HCT116 (cell line): ENCODE data around the gene SF3A2. TPM values are rescaled to one million over a fixed set of nuclear protein-coding genes. Genes with fewer than 3 reads are reported as not detected.

Experiments
- ATAC-seq: fragments of 200-7000 bp; cut with Tn5 transposase; 2 replicates; pipeline ENCODE4 v1.9.1; 2020; ENCODE audit warnings: mild to moderate bottlenecking, moderate library complexity
- BruUV-seq: library from RNA; stranded (reverse); fragments of 400-500 nt; replicated peaks from 2 replicates; lab custom pipeline; 2021; lab: Mats Ljungman, UMichigan
- CTCF ChIA-PET: fragments of 300-600 bp; sonication (Branson Sonifier 250); formaldehyde crosslinking; loops from one replicate; lab custom pipeline; 2021; ENCODE audit warnings: antibody characterized with exemption; lab: Charles Lee
- POLR2A ChIA-PET: fragments of 300-600, 350-600 bp; sonication (Branson Sonifier 250); formaldehyde crosslinking; loops from one replicate; lab custom pipeline; 2021; ENCODE audit warnings: antibody characterized with exemption; lab: Charles Lee
- RAD21 ChIA-PET, 2 experiments: fragments of 300-600 bp; sonication (Branson Sonifier 250); formaldehyde crosslinking; loops; one replicate each; lab custom pipeline; 2023; ENCODE audit warnings: low total read pairs in 2 of 2; ENCODE audit not compliant: uncharacterized antibody in 2 of 2, unreplicated experiment in 2 of 2, low non-redundant PET in 1 of 2; lab: Charles Lee
- DNase-seq: peaks from one replicate; pipeline ENCODE4 v3.0.0-alpha.2; 2010; ENCODE audit warnings: low read depth, low spot score
- H2AFZ ChIP-seq: fragments of 200-600 bp; shearing (Covaris generic), sonication (generic); 2 replicates; pipeline ENCODE4 v1.6.1; 2017; ENCODE audit warnings: low read depth, mixed run types, mixed read lengths, antibody characterized with exemption, low read length; ENCODE audit not compliant: poor library complexity, severe bottlenecking
- H3K27ac ChIP-seq: 2 replicates; pipeline ENCODE4 v1.5.1; 2012; ENCODE audit warnings: low read depth, low read length
- H3K27me3 ChIP-seq: fragments of 200-600 bp; sonication (generic); 2 replicates; pipeline ENCODE4 v1.6.1; 2016; ENCODE audit warnings: mixed run types, low read length, mixed read lengths; ENCODE audit not compliant: insufficient read depth
- H3K36me3 ChIP-seq, 2 experiments: fragments of 200-500 bp in 1 of 2; fragments of 200-600 bp in 1 of 2; sonication (Bioruptor generic) in 1 of 2; sonication (generic) in 1 of 2; 2 replicates each; pipeline versions ENCODE4 v1.5.1 to v1.6.1; 2014 to 2016; ENCODE audit warnings: low read length in 2 of 2, inconsistent platforms in 1 of 2, mixed read lengths in 1 of 2, mixed run types in 1 of 2; ENCODE audit not compliant: insufficient read depth in 2 of 2, control insufficient read depth in 1 of 2
- H3K4me1 ChIP-seq, 2 experiments: fragments of 200-600 bp in 1 of 2; sonication (generic) in 1 of 2; 2 replicates each; pipeline versions ENCODE4 v1.5.1 to v1.6.1; 2012 to 2017; ENCODE audit warnings: low read length in 2 of 2, inconsistent platforms in 1 of 2, mild to moderate bottlenecking in 1 of 2, mixed read lengths in 1 of 2, mixed run types in 1 of 2, moderate library complexity in 1 of 2; ENCODE audit not compliant: insufficient read depth in 2 of 2, control insufficient read depth in 1 of 2
- H3K4me2 ChIP-seq: fragments of 200-600 bp; sonication (generic); 2 replicates; pipeline ENCODE4 v1.6.1; 2017; ENCODE audit warnings: mixed run types, low read length, mixed read lengths
- H3K4me3 ChIP-seq, 2 experiments: fragments of 200-600 bp in 1 of 2; sonication (generic) in 1 of 2; replicated peaks in 1 of 2; 2 replicates each; pipeline ENCODE4 v1.5.1; 2011 to 2016; ENCODE audit warnings: low read length in 2 of 2, control low read depth in 1 of 2, low read depth in 1 of 2, mild to moderate bottlenecking in 1 of 2, mixed read lengths in 1 of 2, mixed run types in 1 of 2
- H3K79me2 ChIP-seq: fragments of 200-600 bp; sonication (generic); 2 replicates; pipeline ENCODE4 v1.6.1; 2017; ENCODE audit warnings: mild to moderate bottlenecking, mixed run types, low read length, moderate library complexity, mixed read lengths; ENCODE audit not compliant: insufficient read depth
- H3K9ac ChIP-seq: fragments of 200-600 bp; sonication (generic); 2 replicates; pipeline ENCODE4 v1.6.1; 2016; ENCODE audit warnings: low read length, mixed read lengths
- H3K9me2 ChIP-seq: fragments of 200-600 bp; sonication (generic), shearing (Covaris generic); 2 replicates; pipeline ENCODE4 v1.6.1; 2017; ENCODE audit warnings: mixed run types, mild to moderate bottlenecking, moderate library complexity; ENCODE audit not compliant: insufficient read depth
- H3K9me3 ChIP-seq, 2 experiments: fragments of 200-500 bp in 1 of 2; fragments of 200-600 bp in 1 of 2; sonication (Bioruptor generic) in 1 of 2; sonication (generic) in 1 of 2; 2 replicates each; pipeline ENCODE4 v1.6.1; 2014 to 2017; ENCODE audit warnings: low read length in 2 of 2, mixed read lengths in 2 of 2, inconsistent platforms in 1 of 2, low read depth in 1 of 2, mild to moderate bottlenecking in 1 of 2, mixed run types in 1 of 2, moderate library complexity in 1 of 2; ENCODE audit not compliant: control insufficient read depth in 1 of 2, insufficient read depth in 1 of 2
- H4K20me1 ChIP-seq: fragments of 200-600 bp; sonication (generic), shearing (Covaris generic); 2 replicates; pipeline ENCODE4 v1.6.1; 2017; ENCODE audit warnings: mixed run types, mild to moderate bottlenecking, moderate library complexity; ENCODE audit not compliant: insufficient read depth
- ATF3 ChIP-seq: IDR thresholded peaks from 2 replicates; pipeline ENCODE4 v1.6.1; 2012
- CEBPB ChIP-seq: IDR thresholded peaks from 2 replicates; pipeline ENCODE4 v1.6.1; 2012; ENCODE audit warnings: low read depth
- ELF1 ChIP-seq: IDR thresholded peaks from 2 replicates; pipeline ENCODE4 v1.6.1; 2012; ENCODE audit warnings: low read depth, borderline replicate concordance
- EZH2 ChIP-seq: fragments of 200-600 bp; sonication (generic); IDR thresholded peaks from 2 replicates; pipeline ENCODE4 v1.6.1; 2017; ENCODE audit warnings: antibody characterized with exemption, mixed run types
- JUND ChIP-seq: IDR thresholded peaks from 2 replicates; pipeline ENCODE4 v1.6.1; 2012
- MAX ChIP-seq: IDR thresholded peaks from 2 replicates; pipeline ENCODE4 v1.6.1; 2012
- POLR2A ChIP-seq: IDR thresholded peaks from 2 replicates; pipeline ENCODE4 v1.7.0; 2011; ENCODE audit warnings: borderline replicate concordance; ENCODE audit not compliant: insufficient read depth, insufficient read length; ENCODE audit errors: extremely low read depth
- RAD21 ChIP-seq: IDR thresholded peaks from 2 replicates; pipeline ENCODE4 v1.6.1; 2012; ENCODE audit warnings: low read depth, mild to moderate bottlenecking
- REST ChIP-seq: IDR thresholded peaks from 2 replicates; pipeline ENCODE4 v1.6.1; 2012; ENCODE audit warnings: low read depth
- SIN3A ChIP-seq: IDR thresholded peaks from 2 replicates; pipeline ENCODE4 v1.6.1; 2012; ENCODE audit warnings: low read depth
- SP1 ChIP-seq: IDR thresholded peaks from 2 replicates; pipeline ENCODE4 v1.6.1; 2012; ENCODE audit warnings: low read depth
- SRF ChIP-seq: IDR thresholded peaks from 2 replicates; pipeline ENCODE4 v1.6.1; 2012; ENCODE audit warnings: low read depth
- YY1 ChIP-seq: IDR thresholded peaks from 2 replicates; pipeline ENCODE4 v1.6.1; 2011; ENCODE audit warnings: low read length, low read depth, moderate library complexity, mild to moderate bottlenecking; ENCODE audit not compliant: insufficient replicate concordance; ENCODE audit errors: extremely low read depth
- ZBTB33 ChIP-seq: IDR thresholded peaks from 2 replicates; pipeline ENCODE4 v1.6.1; 2011; ENCODE audit warnings: mild to moderate bottlenecking, low read length, moderate library complexity; ENCODE audit not compliant: insufficient replicate concordance; ENCODE audit errors: extremely low read depth
- ZNF274 ChIP-seq: fragments of 200-500 bp; sonication (Bioruptor generic); IDR thresholded peaks from 2 replicates; pipeline ENCODE4 v1.6.1; 2014; ENCODE audit warnings: mild to moderate bottlenecking, low read depth, low read length, inconsistent platforms
- intact Hi-C: fragments of 100-400 bp; cut with micrococcal nuclease; formaldehyde crosslinking; loops from 2 replicates; pipeline ENCODE4 v1.10.0; 2022
- total RNA-seq: library from RNA; stranded (reverse); gene quantifications from one replicate; pipeline ENCODE4 v1.2.1, GENCODE V29; 2021; ENCODE audit not compliant: unreplicated experiment

The SF3A2 gene
- total RNA-seq, 1 experiment from 2014 or later = 166 TPM

GRCh38 chr19:2214251-2214650 lies 22.4 kb upstream of the SF3A2 start:
- no peak for TF ChIP-seq REST
- TF ChIP-seq ZNF274 = no peak
- TF ChIP-seq SRF = no peak
- no peak for TF ChIP-seq MAX
- TF ChIP-seq YY1 = no peak
- no peak for TF ChIP-seq EZH2
- TF ChIP-seq POLR2A = no peak
- no peak for TF ChIP-seq ATF3
- no peak for TF ChIP-seq ZBTB33
- TF ChIP-seq CEBPB = no peak
- TF ChIP-seq SIN3A = no peak
- no peak for TF ChIP-seq JUND
- TF ChIP-seq SP1 = no peak
- no peak for TF ChIP-seq RAD21
- no peak for TF ChIP-seq ELF1
- ChIA-PET RAD21 (no interaction called here), POLR2A (interaction anchor here (1.5 kb wide), 1 partner anchor 45 kb away, joined by 3 read pairs; no protein-coding TSS in a partner anchor), CTCF (no interaction called here)
- no peaks in the 10 kb centered on the region for H3K4me1 ChIP-seq
- no peak overlapping the region for H3K9ac ChIP-seq
- H3K4me2 ChIP-seq = no peak overlapping the region
- H3K4me3 ChIP-seq = no peak overlapping the region
- no peaks in the 10 kb centered on the region for H4K20me1 ChIP-seq
- H3K36me3 ChIP-seq = peaks cover 40 to 55% of the 10 kb centered on the region in 2 experiments; a peak in 3 of 4 replicates
- H3K27ac ChIP-seq = no peak overlapping the region
- intact Hi-C loops = no loop called here
- DNase-seq (no peak), ATAC-seq (no peak)
- no peaks in the 10 kb centered on the region for H3K27me3 ChIP-seq
- H3K9me2 ChIP-seq = no peaks in the 10 kb centered on the region
- H3K9me3 ChIP-seq = no peaks in the 10 kb centered on the region
- BruUV-seq = no TSS peak
- H2AFZ ChIP-seq = no peak overlapping the region
- H3K79me2 ChIP-seq = peaks cover 4% of the 10 kb centered on the region; the same call in 1 of the 2 replicates
